Skeletal muscle cell (primary cell): ENCODE results near the gene DMXL1.

Experiments used
- DNase-seq: peaks from one replicate; pipeline ENCODE4 v3.0.0-alpha.2; 2010; ENCODE audit warnings: low read depth
- H3K4me3 ChIP-seq: 2 replicates; pipeline ENCODE4 v1.5.1; 2011; ENCODE audit warnings: low read depth, mild to moderate bottlenecking, control low read depth, low read length, moderate library complexity

The DMXL1 gene

DNA sequence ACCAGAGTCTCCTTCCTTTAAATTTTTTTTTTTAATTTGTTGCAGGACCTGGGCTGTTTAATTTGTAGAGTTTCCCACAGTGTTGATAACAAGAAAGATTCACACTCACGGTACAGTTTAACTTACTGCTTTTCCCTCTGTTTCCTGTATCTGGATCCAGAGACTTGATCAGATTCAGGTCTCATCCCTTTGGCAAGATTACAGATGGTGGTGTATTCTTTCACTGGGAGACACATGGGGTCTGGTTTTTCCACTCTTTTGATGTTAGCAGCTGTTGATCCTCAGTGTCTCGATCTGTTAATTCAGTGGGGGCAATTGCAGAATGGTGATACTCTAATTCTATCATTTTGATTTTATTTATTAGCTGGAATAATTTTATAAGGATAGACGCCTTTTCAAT lies 209.5 kb downstream of the DMXL1 start:
- H3K4me3 ChIP-seq = no peak overlapping the region

DNA sequence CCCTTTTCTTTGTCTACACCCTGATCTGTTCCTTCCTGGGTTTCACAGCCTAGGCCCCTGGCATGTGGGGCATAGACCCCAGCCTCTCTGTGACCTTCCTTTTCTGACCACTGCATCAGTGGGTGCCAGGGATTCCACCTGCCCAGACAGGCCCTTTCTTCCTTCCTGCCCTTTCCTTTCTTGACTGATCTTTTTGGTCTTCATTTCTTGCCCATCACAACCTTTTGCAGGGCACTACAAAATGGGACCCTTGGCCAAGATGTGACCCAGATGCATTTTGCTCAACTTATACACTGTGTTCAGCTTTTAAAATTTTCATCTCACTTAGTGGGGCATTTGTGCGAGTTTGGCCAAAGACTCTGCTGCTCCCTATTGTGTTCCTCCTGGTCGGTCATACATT lies 211.7 kb downstream of the DMXL1 start:
- no peak overlapping the region for H3K4me3 ChIP-seq
- no peak for DNase-seq

More for the DNA sequence above, 209.5 kb downstream of the DMXL1 start:
- no peak for DNase-seq

DNA sequence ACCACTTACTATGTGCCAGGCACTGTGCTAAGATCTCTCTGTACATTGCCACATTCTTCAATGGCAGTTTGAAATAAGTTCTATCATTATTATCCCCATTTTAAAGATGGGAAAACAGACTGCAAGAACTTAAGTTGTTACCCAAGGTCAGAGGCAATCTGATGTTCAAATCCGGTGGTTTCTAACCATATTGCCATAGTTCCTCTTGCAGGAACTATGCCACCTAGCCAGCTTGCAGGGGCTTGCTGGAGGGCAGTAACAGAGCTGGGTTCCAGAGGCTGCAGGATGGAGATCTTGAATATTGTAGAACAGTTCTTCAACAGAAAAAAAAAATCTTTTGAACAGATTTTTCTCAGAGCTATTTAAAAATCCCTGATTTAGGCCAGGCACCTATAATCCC lies 213.1 kb downstream of the DMXL1 start:
- DNase-seq = no peak
- H3K4me3 ChIP-seq = no peak overlapping the region

DNA sequence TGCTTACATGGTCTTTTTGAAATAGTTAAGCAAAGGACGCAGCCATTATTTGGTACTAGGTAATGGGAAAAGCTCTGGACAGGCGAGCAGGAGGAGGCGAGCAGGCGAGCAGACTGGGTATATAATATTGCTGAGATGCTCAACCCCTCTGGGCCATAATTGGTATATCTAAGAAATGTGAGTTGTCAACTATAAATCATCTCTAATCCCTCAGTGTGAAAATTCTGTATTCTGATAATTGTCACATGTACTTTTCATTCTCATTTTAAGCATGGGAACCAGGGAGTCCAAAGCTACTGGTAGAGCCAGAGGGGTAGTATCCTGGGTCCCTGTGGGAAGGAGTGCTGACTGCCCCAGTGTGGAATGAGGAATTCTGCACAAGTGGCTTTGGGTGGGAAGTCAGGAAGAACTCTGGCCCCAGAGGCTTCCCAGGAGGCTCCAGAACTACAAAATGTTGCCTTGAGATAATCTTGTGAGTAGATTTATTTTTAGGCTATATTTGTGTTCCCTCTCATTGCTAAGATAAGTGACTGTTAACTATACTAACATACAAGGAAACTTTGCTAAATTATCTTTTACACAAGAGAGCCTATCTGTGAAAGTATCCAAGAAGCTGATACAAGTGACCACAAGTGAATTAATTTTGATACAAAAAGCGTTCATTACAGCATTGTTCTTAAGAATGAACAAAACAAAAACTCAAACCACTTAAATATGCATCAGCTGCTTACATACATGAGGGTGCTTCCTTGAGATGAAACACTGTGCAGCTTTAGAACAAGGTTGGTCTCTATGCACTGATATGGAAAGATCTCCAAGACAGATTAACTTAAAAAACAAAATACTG lies 214.4 kb downstream of the DMXL1 start:
- no peak for DNase-seq

DNA sequence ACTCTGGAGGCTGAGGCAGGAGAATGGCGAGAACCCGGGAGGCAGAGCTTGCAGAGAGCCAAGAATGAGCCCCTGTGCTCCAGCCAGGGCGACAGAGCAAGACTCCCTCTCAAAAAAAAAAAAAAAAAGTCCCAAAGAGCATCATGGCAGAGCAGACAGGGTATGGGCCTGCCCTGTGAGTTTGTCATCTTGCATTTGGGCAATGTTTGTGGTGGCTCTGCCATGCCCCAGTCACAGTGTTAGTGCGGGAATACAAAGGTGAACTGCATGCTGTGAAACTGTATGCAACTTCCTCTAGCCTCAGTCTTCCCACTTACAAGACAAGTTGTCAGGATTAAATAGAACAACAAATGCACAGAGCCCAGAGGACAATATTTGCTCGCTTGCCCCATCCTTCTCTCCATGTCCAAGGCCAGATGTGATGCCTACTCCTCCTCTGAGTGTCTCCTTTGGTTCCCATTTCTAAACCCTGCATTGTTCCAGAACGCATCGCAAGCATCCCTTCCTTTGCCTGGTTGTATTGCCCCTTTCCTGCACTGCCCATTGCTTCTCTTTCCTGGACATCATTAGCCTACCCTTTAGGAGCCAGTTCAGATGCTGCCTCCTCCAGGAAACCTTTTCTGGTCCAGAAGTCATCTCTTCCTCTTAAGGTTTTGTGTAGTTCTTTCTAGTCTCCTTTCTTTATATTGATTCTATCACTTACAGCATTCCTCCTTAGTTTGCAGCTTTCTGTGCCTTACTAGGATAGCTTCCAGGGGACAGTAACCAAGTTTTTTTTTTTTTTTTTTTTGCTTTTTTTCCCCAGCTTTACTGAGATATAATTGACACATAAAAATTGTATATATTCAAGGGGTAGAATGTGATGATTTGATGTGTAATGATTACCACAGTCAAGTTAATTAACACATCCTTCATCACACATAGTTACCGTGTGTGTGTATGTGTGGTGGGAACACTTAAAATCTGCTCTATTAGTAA lies 215.9 kb downstream of the DMXL1 start:
- H3K4me3 ChIP-seq = no peak overlapping the region
- DNase-seq = no peak

More for the DNA sequence above, 214.4 kb downstream of the DMXL1 start:
- H3K4me3 ChIP-seq = no peak overlapping the region

DNA sequence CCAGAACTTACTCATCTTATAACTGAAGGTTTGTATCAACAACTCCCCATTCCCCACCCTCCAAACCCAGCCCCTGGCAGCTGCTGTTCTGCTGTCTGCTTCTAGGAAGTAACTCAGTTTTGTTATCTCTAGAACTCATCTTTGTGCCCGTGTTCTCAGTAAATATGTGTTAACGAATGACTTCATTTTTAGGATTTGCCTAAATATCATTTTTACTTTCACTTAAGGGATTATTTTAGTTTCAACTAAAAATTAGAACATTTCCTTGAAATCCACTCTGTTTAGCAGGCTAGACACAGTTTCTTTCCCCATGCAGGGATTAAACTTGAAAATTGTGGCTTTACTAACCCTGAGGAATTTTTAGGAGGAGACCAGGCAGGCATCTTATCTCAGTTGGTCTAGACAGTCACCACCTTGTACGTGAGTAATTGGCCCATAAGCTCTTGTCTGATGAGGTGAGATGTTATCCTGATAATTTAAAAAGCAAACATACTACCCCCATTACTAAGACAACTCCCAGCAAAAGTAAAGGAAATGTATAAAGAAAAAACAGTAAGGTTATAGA lies 216.7 kb downstream of the DMXL1 start:
- H3K4me3 ChIP-seq = no peak overlapping the region

DNA sequence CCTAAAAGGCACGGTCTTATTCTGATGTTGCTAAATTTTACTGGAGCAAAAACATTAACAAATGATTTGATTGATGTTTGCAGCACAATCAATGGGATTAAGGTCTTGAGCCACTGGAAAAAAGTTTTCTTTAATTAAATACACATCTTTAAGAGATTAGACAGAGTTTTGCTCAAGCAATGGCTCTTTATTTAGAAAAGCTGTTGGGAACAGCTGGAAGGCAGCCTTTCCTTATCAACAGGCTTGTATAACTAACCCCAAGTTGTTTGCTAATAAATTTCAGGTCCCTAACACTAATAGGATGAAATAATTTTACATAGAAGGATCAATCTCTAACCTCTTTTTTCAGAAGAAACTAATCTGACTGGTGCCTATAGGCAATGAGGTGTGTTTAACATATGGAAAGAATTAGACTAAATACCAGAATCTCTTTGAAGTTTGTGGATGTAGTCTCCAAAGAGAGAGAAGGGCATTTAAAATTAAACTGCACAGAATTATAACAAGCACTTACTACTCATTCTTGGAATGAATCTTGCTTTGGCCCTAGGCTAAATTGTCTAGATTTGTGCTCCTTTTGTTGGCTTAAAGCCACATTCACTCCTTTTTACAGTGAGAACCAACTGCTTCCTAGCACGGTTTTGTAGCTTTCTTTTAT lies 217.6 kb downstream of the DMXL1 start:
- H3K4me3 ChIP-seq = no peak overlapping the region
- DNase-seq = no peak

More for the DNA sequence above, 216.7 kb downstream of the DMXL1 start:
- no peak for DNase-seq

DNA sequence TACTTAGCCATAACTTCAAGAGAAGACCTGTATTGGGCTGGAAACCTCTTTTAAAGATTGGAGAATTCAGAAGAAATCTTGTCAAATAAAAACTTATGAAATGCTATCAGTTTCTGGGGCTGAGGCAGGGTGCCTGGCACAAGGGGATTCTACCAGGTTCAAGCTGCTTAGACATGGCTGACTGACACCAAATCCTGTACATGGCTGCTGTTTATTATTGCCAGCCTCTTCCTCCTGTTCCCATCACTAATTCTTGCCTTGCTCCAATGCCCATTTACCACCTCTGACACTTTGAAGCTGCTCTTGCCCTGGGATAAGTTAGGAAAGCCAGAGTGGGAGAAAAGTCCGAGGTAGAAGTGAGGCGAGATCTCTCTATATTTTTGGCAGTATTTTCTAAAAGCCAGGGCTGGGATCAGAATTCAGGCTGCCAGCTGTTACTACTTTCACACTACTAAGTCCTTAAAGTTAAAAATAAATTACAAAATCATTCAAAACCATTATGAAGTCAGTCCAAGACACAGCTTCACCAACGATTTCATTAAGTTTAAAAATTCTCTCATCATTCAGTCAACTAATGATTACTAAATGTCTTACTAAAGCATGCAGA lies 218.7 kb downstream of the DMXL1 start:
- H3K4me3 ChIP-seq = no peak overlapping the region
- DNase-seq = no peak

DNA sequence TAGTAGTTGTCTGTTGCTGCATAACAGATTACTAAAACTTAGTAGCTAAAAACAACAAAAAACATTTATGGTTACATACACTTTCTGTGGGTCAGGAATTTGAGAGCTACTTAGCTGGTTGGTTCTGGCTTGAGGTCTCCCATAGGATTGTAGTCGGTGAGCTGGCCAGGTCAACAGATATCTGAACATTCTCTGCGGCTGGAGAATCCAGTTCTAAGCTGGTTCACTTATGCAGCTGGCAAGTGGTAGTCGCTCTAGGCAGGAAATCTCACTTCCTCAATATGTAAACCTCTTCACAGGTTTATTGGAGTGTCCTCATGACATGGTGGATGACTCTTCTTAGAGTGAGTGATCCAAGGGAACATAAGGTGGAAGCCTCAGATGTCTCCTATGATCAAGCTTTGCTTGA lies 219.3 kb downstream of the DMXL1 start:
- no peak overlapping the region for H3K4me3 ChIP-seq
- no peak for DNase-seq

DNA sequence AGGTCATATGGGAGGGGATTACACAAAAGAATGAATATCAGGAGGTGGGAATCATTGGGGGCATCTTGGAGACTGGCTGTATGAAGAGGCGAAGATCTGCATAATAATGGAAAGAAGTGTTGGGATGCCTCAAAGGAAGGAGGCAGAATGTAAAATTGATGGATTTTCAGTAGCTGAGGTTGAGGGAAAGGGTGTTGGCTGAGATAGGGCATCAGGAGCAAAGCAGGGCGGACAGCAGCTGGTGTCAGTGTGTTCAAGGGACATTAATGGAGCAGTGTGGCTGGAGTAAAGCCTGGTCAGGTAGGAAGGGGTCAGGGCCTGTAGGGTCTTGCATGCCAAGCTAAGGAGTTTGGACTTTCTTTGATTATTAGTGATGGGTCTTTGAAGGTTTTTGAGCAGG lies 219.7 kb downstream of the DMXL1 start:
- H3K4me3 ChIP-seq = no peak overlapping the region
- DNase-seq = no peak

DNA sequence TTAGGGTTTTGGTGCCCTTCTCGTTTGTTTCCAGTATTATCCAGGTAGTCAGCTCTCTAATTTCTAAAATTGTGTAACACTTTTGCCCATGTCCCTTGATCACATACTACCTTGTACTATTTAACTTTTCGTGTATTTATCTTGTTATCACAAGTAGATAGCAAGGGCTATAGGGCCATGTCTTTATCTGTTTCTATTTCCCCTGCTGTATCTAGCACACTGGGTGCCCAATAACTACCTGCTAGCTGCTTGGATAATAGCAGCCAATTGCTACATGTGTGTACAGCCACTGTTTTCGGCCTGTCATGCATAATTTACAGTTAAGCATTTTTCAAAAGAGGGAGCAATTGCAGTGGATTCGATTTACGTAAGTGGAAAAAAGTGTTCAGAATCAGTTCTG lies 220.2 kb downstream of the DMXL1 start:
- H3K4me3 ChIP-seq = no peak overlapping the region
- no peak for DNase-seq

DNA sequence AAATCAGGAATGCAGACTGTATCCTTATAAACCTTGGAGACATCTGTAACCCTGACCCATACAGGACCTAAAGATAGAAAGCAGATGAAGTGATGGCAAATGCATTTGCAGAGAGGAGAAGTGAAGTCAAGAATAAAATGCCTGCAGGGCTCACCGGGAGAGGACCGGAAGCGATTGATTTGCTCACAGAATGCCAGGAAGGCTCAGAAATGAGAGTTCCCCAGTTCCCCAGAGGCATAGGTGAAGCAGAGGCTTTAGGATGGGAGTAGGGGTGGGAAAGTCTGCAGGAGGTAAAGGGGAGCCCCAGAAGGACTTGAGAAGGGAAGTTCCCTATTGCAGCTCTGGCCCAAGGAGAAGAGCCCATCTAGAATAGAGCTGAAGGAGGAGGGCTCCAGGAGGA lies 221.0 kb downstream of the DMXL1 start:
- H3K4me3 ChIP-seq = no peak overlapping the region
- no peak for DNase-seq

DNA sequence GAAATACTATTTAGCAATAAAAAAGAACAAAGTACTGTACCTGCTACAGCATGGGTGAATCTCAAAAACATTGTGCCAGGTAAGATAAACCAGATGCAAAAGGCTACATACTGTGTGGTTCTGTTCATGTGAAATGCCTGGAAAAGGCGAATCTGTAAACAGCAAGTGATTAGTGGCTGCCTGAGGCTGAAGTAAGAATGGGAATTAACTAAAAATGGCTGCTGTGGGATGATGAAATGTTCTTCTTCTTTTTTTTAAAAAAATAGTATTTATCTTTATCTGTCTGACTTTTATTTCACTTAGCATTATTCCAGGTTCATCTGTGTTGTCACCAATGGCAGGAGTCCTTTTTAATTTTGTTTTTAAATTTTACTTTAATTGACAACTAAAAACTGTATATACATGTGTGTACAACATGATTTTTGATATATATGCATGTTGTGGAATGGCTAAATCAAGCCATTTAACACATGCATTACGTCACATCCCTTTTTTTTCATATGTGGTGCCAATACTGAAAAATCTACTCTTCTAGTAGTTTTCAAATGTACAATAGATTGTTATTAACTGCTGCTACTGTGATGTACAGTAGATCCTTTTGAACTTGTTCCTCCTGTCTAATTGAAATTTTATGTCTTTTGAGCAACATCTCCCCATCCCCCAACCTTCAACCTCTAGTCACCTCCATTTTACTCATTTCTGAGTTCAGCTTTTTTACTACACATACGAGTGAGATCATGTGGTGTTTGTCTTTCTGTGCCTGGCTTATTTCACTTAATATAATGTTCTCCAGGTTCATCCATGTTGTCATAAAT lies 222.0 kb downstream of the DMXL1 start:
- DNase-seq = no peak
- H3K4me3 ChIP-seq = no peak overlapping the region

DNA sequence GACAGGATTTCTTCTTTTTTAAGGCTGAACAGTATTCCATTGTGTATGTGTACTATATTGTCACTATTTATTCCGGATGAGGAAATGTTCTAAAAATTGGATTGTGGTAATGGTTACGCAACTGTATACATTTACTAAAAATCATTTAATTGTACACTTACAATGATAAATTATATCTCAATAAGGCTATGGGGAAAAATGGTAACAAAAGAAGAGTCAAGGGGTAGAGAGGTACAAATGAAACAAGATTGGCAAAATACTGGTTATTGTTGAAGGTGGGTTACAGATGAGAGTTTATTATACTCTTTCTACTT lies 222.6 kb downstream of the DMXL1 start:
- no peak overlapping the region for H3K4me3 ChIP-seq
- no peak for DNase-seq
